ENCODE data around the gene TRNP1.

The TRNP1 gene

GRCh38 chr1:27031235-27032118 lies 38.0 kb downstream of the TRNP1 start:
- no peak for DNase-seq

- DNase-seq: no peak
These were observed 38.6 kb downstream of the TRNP1 start for GRCh38 chr1:27032119-27032461.

GRCh38 chr1:27033043-27033746 lies 39.7 kb downstream of the TRNP1 start:
- no peak for DNase-seq

- no peak for DNase-seq
These were observed 41.9 kb downstream of the TRNP1 start for GRCh38 chr1:27035344-27035743.

DNA sequence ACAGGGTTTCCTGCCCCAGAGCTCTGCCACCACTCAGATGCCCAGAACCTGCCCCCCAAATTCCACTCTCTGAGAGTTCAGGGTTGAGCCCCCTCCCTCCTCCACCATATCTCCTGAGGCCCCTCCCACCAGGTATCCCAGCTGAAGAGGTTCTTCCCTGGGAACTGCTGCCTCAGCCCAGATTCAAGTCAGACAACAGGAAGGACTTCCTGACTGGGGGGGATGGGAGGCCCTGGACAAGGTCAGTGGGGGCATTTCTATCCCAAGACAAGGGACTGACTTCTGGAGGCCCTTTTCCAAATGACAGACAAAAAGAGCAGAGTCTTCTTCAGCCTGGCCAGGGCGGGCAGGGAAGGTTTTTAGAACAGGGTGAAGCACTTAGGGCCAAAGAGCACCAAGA lies 43.2 kb downstream of the TRNP1 start:
- no peak for DNase-seq

- DNase-seq: no peak
These were observed 44.0 kb downstream of the TRNP1 start for GRCh38 chr1:27037518-27037917.

DNA sequence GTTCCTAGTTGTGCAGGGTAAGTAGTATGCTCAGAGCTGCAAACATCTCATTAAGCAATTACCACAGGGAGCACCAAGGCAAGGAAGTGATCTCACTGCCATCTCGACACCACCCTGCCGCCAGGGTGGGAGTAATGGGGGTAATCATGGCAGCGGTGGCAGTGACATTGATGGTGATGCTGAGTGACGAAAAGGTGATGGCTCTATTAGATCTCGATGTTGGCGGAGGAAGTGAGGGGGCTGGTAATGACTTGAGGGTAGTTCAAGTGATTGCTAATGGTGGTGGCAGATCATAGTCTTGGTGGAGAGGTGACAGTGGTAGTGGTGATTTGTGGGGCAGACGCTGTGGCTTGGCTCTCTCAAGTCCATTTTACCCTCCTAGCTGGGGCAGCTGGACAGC lies 44.5 kb downstream of the TRNP1 start:
- no peak for DNase-seq

- DNase-seq: no peak
These were observed 49.2 kb downstream of the TRNP1 start for GRCh38 chr1:27042670-27043069.

DNA sequence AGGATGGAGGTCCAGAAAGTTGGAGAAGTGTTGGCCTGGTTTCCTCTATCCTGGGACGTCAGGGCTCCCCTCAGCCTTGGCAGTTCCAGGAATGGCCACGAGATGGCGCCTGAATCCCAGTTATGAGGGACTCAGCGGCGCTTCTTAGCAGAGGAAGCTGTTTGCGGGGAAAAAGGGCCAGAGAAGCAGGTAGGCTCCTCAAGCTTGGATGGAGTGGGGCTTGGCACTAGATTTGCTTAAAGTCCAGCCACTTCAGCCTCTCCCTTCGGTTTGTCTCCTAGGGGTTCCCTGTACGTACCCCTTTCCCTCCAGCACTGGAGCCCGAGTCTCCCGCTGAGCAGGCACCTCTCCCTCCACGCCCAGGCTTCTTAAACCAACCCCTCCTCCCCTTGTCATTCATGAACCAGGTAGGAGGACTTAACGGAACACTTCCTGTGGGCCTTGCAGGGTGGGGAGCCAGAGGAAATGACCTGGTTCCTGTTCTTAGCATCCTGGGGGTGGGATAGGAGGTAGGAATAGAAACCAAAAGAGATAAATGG lies 51.2 kb downstream of the TRNP1 start:
- peak; percentile 70 to 72 for DNase-seq

DNA sequence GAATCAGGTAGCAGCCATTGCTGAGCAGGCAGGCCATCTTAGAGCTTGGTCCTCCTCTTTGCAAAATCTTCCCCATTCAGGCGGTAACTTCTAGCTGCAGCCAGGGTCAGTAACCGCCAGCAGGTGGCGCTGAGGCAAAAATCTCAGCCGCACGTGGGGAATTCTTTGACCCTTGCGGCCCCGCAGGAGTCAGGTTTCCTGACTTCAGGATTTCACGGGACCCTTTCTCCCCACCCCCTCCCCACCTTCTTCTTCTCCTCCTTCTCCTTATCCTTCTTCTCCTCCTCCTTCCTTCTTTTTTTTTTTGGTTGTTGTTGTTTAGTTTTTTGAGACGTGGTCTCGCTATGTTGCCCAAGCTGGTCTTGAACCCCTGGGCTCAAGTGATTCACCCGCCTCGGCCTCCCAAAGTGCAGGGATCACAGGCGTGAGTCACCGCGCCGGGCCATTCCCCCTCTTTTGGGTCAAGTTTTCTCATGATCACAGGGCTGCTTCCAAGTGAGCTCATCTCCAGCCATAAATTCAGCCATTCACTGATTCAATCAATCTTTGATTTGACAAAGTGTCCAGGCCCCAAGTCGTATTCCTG lies 52.6 kb downstream of the TRNP1 start:
- peak; percentile 13 to 31 for DNase-seq

DNA sequence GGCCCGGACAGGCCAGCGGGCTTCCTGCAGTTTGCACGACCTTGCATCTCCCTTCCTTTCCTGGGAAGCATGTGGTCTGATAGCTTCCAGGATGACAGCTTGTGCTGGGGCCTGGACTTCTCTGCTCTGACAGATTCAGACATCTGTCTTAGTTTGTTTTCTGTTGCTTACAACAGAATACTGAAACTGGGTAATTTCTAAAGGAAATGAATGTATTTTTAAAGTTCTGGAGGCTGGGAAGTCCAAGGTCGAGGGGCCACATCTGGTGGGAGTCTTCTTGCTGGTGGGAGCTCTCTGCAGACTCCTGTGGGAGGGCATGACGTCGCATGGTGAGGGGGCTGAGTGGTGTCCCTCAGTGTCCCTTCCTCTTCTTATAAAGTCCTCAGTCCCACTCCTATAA lies 54.4 kb downstream of the TRNP1 start:
- DNase-seq: no peak

- no peak for DNase-seq
These were observed 55.6 kb downstream of the TRNP1 start for GRCh38 chr1:27049100-27049499.

GRCh38 chr1:27049607-27050006 lies 56.1 kb downstream of the TRNP1 start:
- DNase-seq: no peak

Measured in bone marrow (tissue), 2 donors.